ENCODE measurements around the gene FLT3. TPM values are rescaled to one million over a fixed set of nuclear protein-coding genes. Genes with fewer than 3 reads are reported as not detected.

The FLT3 gene
- total and polyA plus RNA-seq, 8 donors = 0.18 to 3.5 (median 1.2) TPM; not detected in 3

DNA sequence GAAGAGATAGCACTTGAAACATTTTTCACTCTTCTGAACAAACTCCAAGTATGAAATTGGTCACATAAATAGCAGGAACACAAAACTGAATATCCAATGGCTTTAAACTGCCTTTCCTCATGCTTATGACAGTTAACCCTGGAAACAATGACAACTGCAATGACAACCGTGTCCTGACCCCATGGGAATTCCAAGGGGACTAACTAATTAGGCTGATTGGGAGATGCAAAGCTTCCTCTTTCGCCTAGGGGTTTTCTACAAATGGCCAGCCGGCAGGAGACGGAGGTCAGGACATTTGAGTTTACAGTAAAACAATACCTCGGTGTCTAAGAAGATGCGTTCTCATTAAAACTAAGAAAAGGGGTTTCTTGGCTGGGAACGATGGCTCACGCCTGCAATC lies 58.9 kb downstream of the FLT3 start:
- Histone ChIP-seq H3K4me1 (no peaks in the 10 kb centered on the region), H3K9me3 (no peaks in the 10 kb centered on the region), H3K27me3 (peaks cover 0 to 14% (median 0%) of the 10 kb centered on the region in 3 donors), H3K36me3 (no peaks in the 10 kb centered on the region), H3K27ac (no peak overlapping the region), H3K4me3 (no peak overlapping the region)
- intact Hi-C loops (cut with DNase I; ENCODE audit: low total_unique reads) = no loop called here
- no peak for DNase-seq
- 62 to 83% (median 78%) methylated on average over 8 of the region's 8 CpGs for WGBS, 5 donors
- TF ChIP-seq, protein P1, sequence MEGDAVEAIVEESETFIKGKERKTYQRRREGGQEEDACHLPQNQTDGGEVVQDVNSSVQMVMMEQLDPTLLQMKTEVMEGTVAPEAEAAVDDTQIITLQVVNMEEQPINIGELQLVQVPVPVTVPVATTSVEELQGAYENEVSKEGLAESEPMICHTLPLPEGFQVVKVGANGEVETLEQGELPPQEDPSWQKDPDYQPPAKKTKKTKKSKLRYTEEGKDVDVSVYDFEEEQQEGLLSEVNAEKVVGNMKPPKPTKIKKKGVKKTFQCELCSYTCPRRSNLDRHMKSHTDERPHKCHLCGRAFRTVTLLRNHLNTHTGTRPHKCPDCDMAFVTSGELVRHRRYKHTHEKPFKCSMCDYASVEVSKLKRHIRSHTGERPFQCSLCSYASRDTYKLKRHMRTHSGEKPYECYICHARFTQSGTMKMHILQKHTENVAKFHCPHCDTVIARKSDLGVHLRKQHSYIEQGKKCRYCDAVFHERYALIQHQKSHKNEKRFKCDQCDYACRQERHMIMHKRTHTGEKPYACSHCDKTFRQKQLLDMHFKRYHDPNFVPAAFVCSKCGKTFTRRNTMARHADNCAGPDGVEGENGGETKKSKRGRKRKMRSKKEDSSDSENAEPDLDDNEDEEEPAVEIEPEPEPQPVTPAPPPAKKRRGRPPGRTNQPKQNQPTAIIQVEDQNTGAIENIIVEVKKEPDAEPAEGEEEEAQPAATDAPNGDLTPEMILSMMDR (IDR thresholded peaks at IDR 0.05) = no peak
- TF ChIP-seq POLR2A (IDR thresholded peaks at IDR 0.05) = no peak
- no peak for TF ChIP-seq EP300 (IDR thresholded peaks at IDR 0.05)
- no peak for TF ChIP-seq POLR2AphosphoS5 (IDR thresholded peaks at IDR 0.05)

DNA sequence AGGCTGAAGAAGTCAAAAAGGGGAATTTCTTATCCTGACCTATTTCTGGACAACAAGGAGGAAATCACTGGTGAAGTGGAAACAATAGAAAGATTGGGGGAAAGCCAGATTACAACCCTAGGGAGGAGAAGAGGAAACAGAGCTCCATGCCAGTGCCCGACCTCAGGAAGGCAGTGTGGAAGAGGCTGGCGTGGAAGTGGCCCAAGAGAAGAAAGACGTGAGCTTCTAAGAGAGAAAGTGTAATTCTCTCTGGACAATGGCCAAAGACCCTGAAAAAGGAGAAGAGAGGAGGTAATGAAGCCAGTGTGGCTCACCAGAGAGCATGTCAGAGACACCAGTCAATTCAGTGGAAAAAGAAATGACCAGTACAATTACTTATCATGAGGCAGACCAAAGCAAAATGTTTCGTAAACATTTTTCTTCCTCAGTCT lies 59.3 kb downstream of the FLT3 start:
- no peak for DNase-seq
- H3K4me3 ChIP-seq = no peak overlapping the region
- H3K27me3 ChIP-seq = peaks cover 0 to 14% (median 0%) of the 10 kb centered on the region in 3 donors
- no peak overlapping the region for H3K27ac ChIP-seq
- intact Hi-C loops (cut with DNase I; ENCODE audit: low total_unique reads) = no loop called here
- no peaks in the 10 kb centered on the region for H3K4me1 ChIP-seq
- no peaks in the 10 kb centered on the region for H3K9me3 ChIP-seq
- WGBS, 5 donors = 42 to 62% (median 46%) methylated on average over 4 of the region's 4 CpGs
- no peak for TF ChIP-seq POLR2A (IDR thresholded peaks at IDR 0.05)
- TF ChIP-seq POLR2AphosphoS5 (IDR thresholded peaks at IDR 0.05) = no peak
- TF ChIP-seq EP300 (IDR thresholded peaks at IDR 0.05) = no peak
- TF ChIP-seq, protein P1 (IDR thresholded peaks at IDR 0.05) = no peak
- H3K36me3 ChIP-seq = no peaks in the 10 kb centered on the region

DNA sequence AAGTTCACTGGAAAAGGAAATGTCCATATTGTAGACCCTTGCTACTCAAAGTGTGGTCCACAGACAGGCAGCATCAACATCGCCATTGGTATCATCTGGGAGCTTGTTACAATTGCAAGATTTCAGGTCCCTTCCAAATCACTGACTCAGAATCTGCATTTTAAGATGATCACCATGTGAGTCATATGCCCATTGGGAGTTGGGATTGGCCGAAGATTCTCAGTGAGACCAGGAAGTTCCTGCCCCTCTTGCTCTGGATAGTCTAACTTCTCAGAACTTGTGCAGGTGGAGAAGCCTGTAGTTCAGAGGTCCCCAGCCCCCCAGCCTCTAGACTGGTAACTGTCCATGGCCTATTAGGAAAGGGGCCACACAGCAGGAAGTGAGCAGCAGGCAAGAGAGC lies 63.0 kb downstream of the FLT3 start:
- intact Hi-C loops (cut with DNase I; ENCODE audit: low total_unique reads) = no loop called here
- H3K36me3 ChIP-seq = no peaks in the 10 kb centered on the region
- no peak overlapping the region for H3K4me3 ChIP-seq
- no peaks in the 10 kb centered on the region for H3K4me1 ChIP-seq
- WGBS, 5 donors = 80 to 91% (median 87%) methylated on average over 1 to 2 of the region's 2 CpGs
- TF ChIP-seq, protein P1 (IDR thresholded peaks at IDR 0.05) = no peak
- TF ChIP-seq EP300 (IDR thresholded peaks at IDR 0.05) (no peak), POLR2AphosphoS5 (IDR thresholded peaks at IDR 0.05) (no peak), POLR2A (IDR thresholded peaks at IDR 0.05) (no peak)
- H3K9me3 ChIP-seq = no peaks in the 10 kb centered on the region
- no peak overlapping the region for H3K27ac ChIP-seq
- peaks cover 0 to 6% (median 0%) of the 10 kb centered on the region in 3 donors for H3K27me3 ChIP-seq
- DNase-seq = no peak

DNA sequence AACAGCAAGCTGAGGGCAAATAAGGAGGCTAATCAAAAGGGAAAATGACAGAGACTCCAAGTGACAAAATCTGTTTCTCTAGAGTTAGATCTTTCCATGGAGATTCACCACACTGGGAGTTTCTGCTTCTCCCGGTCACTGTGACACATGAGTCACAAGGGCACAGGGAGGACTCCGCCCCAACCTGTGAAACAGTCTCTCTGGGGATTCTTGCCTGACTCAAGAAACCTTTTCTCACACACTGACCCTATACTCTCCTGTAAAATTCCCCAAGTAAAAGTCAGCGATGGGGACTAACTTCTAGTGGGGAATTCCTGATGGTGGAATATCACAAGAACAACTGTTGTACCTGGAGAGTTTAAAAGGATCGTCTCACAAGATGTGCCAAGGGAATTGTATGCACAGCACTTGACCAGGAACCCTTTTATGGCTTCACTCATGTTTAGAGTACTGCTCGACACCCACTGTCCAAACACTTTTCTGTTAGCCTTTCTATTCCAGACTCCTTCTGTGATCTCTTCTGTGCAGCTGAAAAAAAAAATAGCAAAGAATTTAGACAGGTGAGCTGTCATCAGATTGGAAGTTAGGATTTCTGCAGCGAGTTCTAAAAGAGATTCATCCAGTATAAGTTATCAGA lies 65.1 kb downstream of the FLT3 start:
- DNase-seq = no peak
- H3K27me3 ChIP-seq = peaks cover 0 to 6% (median 0%) of the 10 kb centered on the region in 3 donors
- no peaks in the 10 kb centered on the region for H3K9me3 ChIP-seq
- TF ChIP-seq EP300 (IDR thresholded peaks at IDR 0.05) (no peak), POLR2A (IDR thresholded peaks at IDR 0.05) (no peak)
- intact Hi-C loops (cut with DNase I; ENCODE audit: low total_unique reads) = no loop called here
- H3K36me3 ChIP-seq = no peaks in the 10 kb centered on the region
- H3K4me1 ChIP-seq = no peaks in the 10 kb centered on the region
- H3K27ac ChIP-seq = no peak overlapping the region
- WGBS, 5 donors = 42 to 54% (median 52%) methylated on average over 6 of the region's 6 CpGs
- no peak overlapping the region for H3K4me3 ChIP-seq
